ENCODE measurements around the gene ZNF318.
"Not testable (repeated sequence)": the region's sequence is repeated elsewhere in the genome, so short reads cannot be mapped to it uniquely, and the experiment has no call there.

Gene ZNF318

GRCh38 chr6:43383021-43383667, 13.7 kb upstream of the ZNF318 start:
- no peak for DNase-seq (ENCODE audit: low spot score)

- not testable (repeated sequence) for DNase-seq (ENCODE audit: low spot score)
Observed at GRCh38 chr6:43380858-43381257, 11.4 kb upstream of the ZNF318 start.

- no peak for DNase-seq (ENCODE audit: low spot score)
Observed at GRCh38 chr6:43378631-43379030, 9.2 kb upstream of the ZNF318 start.

GRCh38 chr6:43377710-43378229, 8.3 kb upstream of the ZNF318 start:
- no peak for DNase-seq (ENCODE audit: low spot score)

GRCh38 chr6:43376551-43376981, 7.1 kb upstream of the ZNF318 start:
- no peak for DNase-seq (ENCODE audit: low spot score)

- DNase-seq (ENCODE audit: low spot score): no peak
Observed at GRCh38 chr6:43375693-43376092, 6.2 kb upstream of the ZNF318 start.

GRCh38 chr6:43373252-43373875, 3.9 kb upstream of the ZNF318 start:
- DNase-seq (ENCODE audit: low spot score): no peak

GRCh38 chr6:43370003-43370580, 645 bp upstream of the ZNF318 start:
- not testable (repeated sequence) for DNase-seq (ENCODE audit: low spot score)

- peak; percentile 72 for DNase-seq (ENCODE audit: low spot score)
Observed at GRCh38 chr6:43368259-43369160, 937 bp downstream of the ZNF318 start.

- no peak for DNase-seq (ENCODE audit: low spot score)
Observed at GRCh38 chr6:43367245-43367984, 2.0 kb downstream of the ZNF318 start.

- no peak for DNase-seq (ENCODE audit: low spot score)
Observed at GRCh38 chr6:43361269-43361668, 8.2 kb downstream of the ZNF318 start.

- DNase-seq (ENCODE audit: low spot score): no peak
Observed at GRCh38 chr6:43359831-43360230, 9.6 kb downstream of the ZNF318 start.

GRCh38 chr6:43359381-43359780, 10.1 kb downstream of the ZNF318 start:
- no peak for DNase-seq (ENCODE audit: low spot score)

- peak; percentile 61 for DNase-seq (ENCODE audit: low spot score)
Observed at GRCh38 chr6:43355862-43356590, 13.4 kb downstream of the ZNF318 start.

- DNase-seq (ENCODE audit: low spot score): not testable (repeated sequence)
Observed at GRCh38 chr6:43351951-43352350, 17.5 kb downstream of the ZNF318 start.

GRCh38 chr6:43347444-43347843, 22.0 kb downstream of the ZNF318 start:
- DNase-seq (ENCODE audit: low spot score): no peak

GRCh38 chr6:43347021-43347420, 22.4 kb downstream of the ZNF318 start:
- no peak for DNase-seq (ENCODE audit: low spot score)

- DNase-seq (ENCODE audit: low spot score): not testable (repeated sequence)
Observed at GRCh38 chr6:43346243-43346642, 23.2 kb downstream of the ZNF318 start.

- DNase-seq (ENCODE audit: low spot score): no peak
Observed at GRCh38 chr6:43339168-43339567, 30.3 kb downstream of the ZNF318 start.

- DNase-seq (ENCODE audit: low spot score): no peak
Observed at GRCh38 chr6:43338243-43338642, 31.2 kb downstream of the ZNF318 start.

- DNase-seq (ENCODE audit: low spot score): no peak
Observed at GRCh38 chr6:43336382-43336781, 33.1 kb downstream of the ZNF318 start.
